H1 (cell line): Measurements from ENCODE around the gene ZC3H11A. TPM values are rescaled to one million over a fixed set of nuclear protein-coding genes. Genes with fewer than 3 reads are reported as not detected.
A peak's percentile ranks its signal among the peaks of the same experiment; 100 is the strongest.

Source experiments
- CTCF ChIA-PET: fragments of 300-600 bp; sonication (Branson Sonifier 250); formaldehyde crosslinking; loops from one replicate; lab custom pipeline; 2021; ENCODE audit not compliant: partially characterized antibody; lab: Charles Lee
- POLR2A ChIA-PET: fragments of 300-600 bp; sonication (Branson Sonifier 250); formaldehyde crosslinking; loops from one replicate; lab custom pipeline; 2021; ENCODE audit warnings: inconsistent platforms; ENCODE audit not compliant: partially characterized antibody; lab: Charles Lee
- DNase-seq, 2 experiments: peaks; one replicate each; pipeline versions ENCODE4 v3.0.0 to v3.0.0-alpha.2; 2010 to 2022; ENCODE audit warnings: low spot score in 2 of 2, low read depth in 1 of 2, mixed read lengths in 1 of 2
- FAIRE-seq: peaks from 2 replicates; lab custom pipeline; 2011; peaks lifted over from hg19 to GRCh38; lab: Jason Lieb, UNC
- H2AFZ ChIP-seq: 2 replicates; pipeline ENCODE4 v1.8.1; 2012; ENCODE audit warnings: low read length, inconsistent platforms
- H2AK5ac ChIP-seq: 2 replicates; pipeline ENCODE4 v1.6.1; 2013; ENCODE audit warnings: low read depth, low read length
- H2BK120ac ChIP-seq: replicated peaks from 2 replicates; pipeline ENCODE3; 2013; ENCODE audit warnings: low read depth, low read length, inconsistent platforms
- H2BK12ac ChIP-seq: 2 replicates; pipeline ENCODE4 v1.6.1; 2013; ENCODE audit warnings: low read depth, low read length
- H2BK15ac ChIP-seq: 2 replicates; pipeline ENCODE4 v1.6.1; 2013; ENCODE audit warnings: low read length
- H2BK20ac ChIP-seq: 2 replicates; pipeline ENCODE4 v1.6.1; 2013; ENCODE audit warnings: low read length
- H2BK5ac ChIP-seq: 2 replicates; pipeline ENCODE4 v1.6.1; 2013; ENCODE audit warnings: low read depth, low read length
- H3K14ac ChIP-seq: 2 replicates; pipeline ENCODE4 v1.6.1; 2013; ENCODE audit warnings: inconsistent platforms; ENCODE audit not compliant: insufficient read length
- H3K18ac ChIP-seq: 2 replicates; pipeline ENCODE4 v1.6.1; 2013; ENCODE audit warnings: low read length; ENCODE audit errors: extremely low read depth
- H3K23ac ChIP-seq: 2 replicates; pipeline ENCODE4 v1.6.1; 2013; ENCODE audit warnings: inconsistent platforms; ENCODE audit not compliant: insufficient read length
- H3K23me2 ChIP-seq: 2 replicates; pipeline ENCODE4 v1.6.1; 2013; ENCODE audit warnings: low read depth, low read length
- H3K27ac ChIP-seq: 2 replicates; pipeline ENCODE4 v1.6.1; 2011; ENCODE audit warnings: low read depth, low read length, inconsistent platforms
- H3K27me3 ChIP-seq, 4 experiments: replicated peaks in 1 of 4; 1 replicate in 1 of 4; 2 replicates in 3 of 4; pipeline versions ENCODE4 v1.6.1 to v1.8.1; 2011 to 2013; ENCODE audit warnings: low read length in 3 of 4, mild to moderate bottlenecking in 3 of 4, inconsistent platforms in 2 of 4, mixed read lengths in 2 of 4, moderate library complexity in 1 of 4; ENCODE audit not compliant: control insufficient read depth in 3 of 4, insufficient read depth in 3 of 4; ENCODE audit errors: extremely low read depth in 1 of 4
- H3K36me3 ChIP-seq, 4 experiments: 2 replicates each; pipeline versions ENCODE4 v1.6.1 to v1.8.1; 2011 to 2013; ENCODE audit warnings: mild to moderate bottlenecking in 4 of 4, low read length in 3 of 4, moderate library complexity in 2 of 4, control low read depth in 1 of 4, inconsistent platforms in 1 of 4; ENCODE audit not compliant: insufficient read depth in 4 of 4, control insufficient read depth in 2 of 4
- H3K4ac ChIP-seq: replicated peaks from 2 replicates; pipeline ENCODE3; 2013; ENCODE audit warnings: low read length, low read depth, mixed read lengths, inconsistent platforms; ENCODE audit not compliant: insufficient read length
- H3K4me1 ChIP-seq, 4 experiments: replicated peaks in 1 of 4; 1 replicate in 1 of 4; 2 replicates in 3 of 4; pipeline versions ENCODE4 v1.6.1 to v1.8.1; 2011 to 2013; ENCODE audit warnings: low read length in 3 of 4, inconsistent platforms in 2 of 4, mixed read lengths in 1 of 4; ENCODE audit not compliant: insufficient read depth in 4 of 4, control insufficient read depth in 3 of 4
- H3K4me2 ChIP-seq, 2 experiments: 2 replicates each; pipeline versions ENCODE4 v1.6.1 to v1.8.1; 2011 to 2013; ENCODE audit warnings: low read depth in 2 of 2, low read length in 2 of 2, control low read depth in 1 of 2, inconsistent platforms in 1 of 2, mild to moderate bottlenecking in 1 of 2; ENCODE audit not compliant: insufficient read depth in 1 of 2
- H3K4me3 ChIP-seq, 4 experiments: fragments of 200-600, 300-600 bp in 1 of 4; sonication (generic), shearing (Covaris generic), sonication (Bioruptor Twin) in 1 of 4; 2 replicates each; pipeline versions ENCODE4 v1.5.1 to v1.8.1; 2011 to 2016; ENCODE audit warnings: low read length in 4 of 4, low read depth in 3 of 4, control low read depth in 2 of 4, inconsistent platforms in 2 of 4, mild to moderate bottlenecking in 2 of 4, mixed read lengths in 1 of 4, moderate library complexity in 1 of 4; ENCODE audit not compliant: insufficient read depth in 2 of 4; ENCODE audit errors: extremely low read depth in 1 of 4
- H3K56ac ChIP-seq: replicated peaks from 2 replicates; pipeline ENCODE3; 2013; ENCODE audit warnings: low read depth, mild to moderate bottlenecking, mixed read lengths, low read length, inconsistent platforms; ENCODE audit not compliant: insufficient read length
- H3K79me1 ChIP-seq: 2 replicates; pipeline ENCODE4 v1.6.1; 2013; ENCODE audit warnings: low read depth, low read length, control low read depth
- H3K79me2 ChIP-seq, 2 experiments: 2 replicates each; pipeline versions ENCODE4 v1.6.1 to v1.8.1; 2012 to 2013; ENCODE audit warnings: low read length in 2 of 2, mild to moderate bottlenecking in 2 of 2, inconsistent platforms in 1 of 2; ENCODE audit not compliant: insufficient read depth in 2 of 2, control insufficient read depth in 1 of 2
- H3K9ac ChIP-seq, 4 experiments: replicated peaks in 1 of 4; 1 replicate in 1 of 4; 2 replicates in 3 of 4; pipeline versions ENCODE4 v1.6.1 to v1.8.1; 2011 to 2013; ENCODE audit warnings: low read depth in 3 of 4, low read length in 3 of 4, control low read depth in 2 of 4, mild to moderate bottlenecking in 2 of 4, moderate library complexity in 2 of 4, inconsistent platforms in 1 of 4; ENCODE audit errors: extremely low read depth in 1 of 4
- H3K9me3 ChIP-seq, 2 experiments: 2 replicates each; pipeline versions ENCODE4 v1.6.1 to v1.8.1; 2012 to 2013; ENCODE audit warnings: mild to moderate bottlenecking in 2 of 2, moderate library complexity in 2 of 2, control low read depth in 1 of 2, inconsistent platforms in 1 of 2, low read depth in 1 of 2, low read length in 1 of 2, mixed read lengths in 1 of 2; ENCODE audit not compliant: insufficient read depth in 2 of 2
- H4K20me1 ChIP-seq, 2 experiments: replicated peaks in 1 of 2; 2 replicates each; pipeline versions ENCODE3 to v1.8.1; 2011 to 2013; ENCODE audit warnings: inconsistent platforms in 2 of 2, low read length in 2 of 2, mild to moderate bottlenecking in 1 of 2; ENCODE audit not compliant: insufficient read depth in 2 of 2, control insufficient read depth in 1 of 2
- H4K5ac ChIP-seq: 2 replicates; pipeline ENCODE4 v1.6.1; 2013; ENCODE audit warnings: low read length, low read depth, mixed read lengths, inconsistent platforms; ENCODE audit not compliant: insufficient read length
- H4K8ac ChIP-seq: 2 replicates; pipeline ENCODE4 v1.8.0; 2013; ENCODE audit warnings: mild to moderate bottlenecking, moderate library complexity, low read length, inconsistent platforms; ENCODE audit not compliant: insufficient read depth; ENCODE audit errors: extremely low read depth
- H4K91ac ChIP-seq: replicated peaks from 2 replicates; pipeline ENCODE3; 2013; ENCODE audit warnings: low read length, mixed read lengths, inconsistent platforms; ENCODE audit not compliant: insufficient read length
- POLR2AphosphoS5 ChIP-seq: IDR thresholded peaks from 2 replicates; pipeline ENCODE4 v1.6.1; 2011; ENCODE audit warnings: low read depth, low read length
- SIRT6 ChIP-seq: IDR thresholded peaks from one replicate; pipeline ENCODE4 v1.7.1; 2012; ENCODE audit warnings: low read length, inconsistent platforms
- WGBS, 2 experiments: shearing (Covaris generic) in 1 of 2; methylation state at CpG; one replicate each; pipeline versions ENCODE4 v1.1.6 to v1.1.7; 2013 to 2015; ENCODE audit warnings: low lambda C conversion rate in 2 of 2, mixed read lengths in 2 of 2, inconsistent platforms in 1 of 2, low coverage in 1 of 2, missing lambda C conversion rate in 1 of 2; ENCODE audit not compliant: insufficient replicate concordance in 2 of 2, insufficient coverage in 1 of 2, insufficient read length in 1 of 2; ENCODE audit errors: extremely low coverage in 1 of 2, missing lambda C conversion rate in 1 of 2; 5-methylcytosine and 5-hydroxymethylcytosine counted together
- polyA plus RNA-seq, 7 experiments: library from polyadenylated mRNA; depleted of rRNA in 3 of 7; stranded (reverse) in 5 of 7; unstranded in 2 of 7; fragments of >200 nt in 5 of 7; fragments of 200-250 nt in 2 of 7; gene quantifications; 1 replicate in 5 of 7; 2 replicates in 1 of 7; 4 replicates in 1 of 7; pipeline versions ENCODE4 v1.2.1 to v1.2.3, GENCODE V29; 2011 to 2013; ENCODE audit warnings: missing spikeins in 2 of 7, mixed read lengths in 2 of 7
- total RNA-seq: library from RNA; stranded (reverse); fragmentation: NEBNext Ultra II Directional; extraction: Animal tissue kit (Norgen Biotek cat#: 25700); gene quantifications from 2 replicates; pipeline ENCODE4 v1.2.1, GENCODE V29; 2021

The ZC3H11A gene
- total and polyA plus RNA-seq, 2 of the 8 experiments (the other 6 are each of a cell fraction or from before 2014, with no cell fraction given), result 37.2 to 105 TPM

- H3K9ac ChIP-seq, result no peak overlapping the region
- no peak overlapping the region for H3K27ac ChIP-seq
- H4K5ac ChIP-seq, result no peak overlapping the region
- H2BK20ac ChIP-seq, result no peak overlapping the region
- no peak overlapping the region for H3K4ac ChIP-seq
- H3K23ac ChIP-seq, result no peak overlapping the region
- no peak overlapping the region for H2AK5ac ChIP-seq
- H2BK12ac ChIP-seq, result 0 out of 2 replicates have a peak overlapping the region, but pooled peaks have one; percentile 80
- no peak overlapping the region for H2BK120ac ChIP-seq
- H2AFZ ChIP-seq, result no peak overlapping the region
- H4K20me1 ChIP-seq, result no peaks in the 10 kb centered on the region
- H2BK15ac ChIP-seq, result 0 out of 2 replicates have a peak overlapping the region, but pooled peaks have one; percentile 40
- H3K4me3 ChIP-seq, result no peak overlapping the region
- no peak overlapping the region for H4K8ac ChIP-seq
- H3K9me3 ChIP-seq, result peaks cover 0 to 3% of the 10 kb centered on the region in 2 experiments; a peak in 1 of 4 replicates
- no peaks in the 10 kb centered on the region for H3K79me1 ChIP-seq
- H3K4me2 ChIP-seq, result no peak overlapping the region
- no peaks in the 10 kb centered on the region for H3K4me1 ChIP-seq
- no peaks in the 10 kb centered on the region for H3K79me2 ChIP-seq
- WGBS, 2 experiments, result 81% methylated on average over 15 of the region's 15 CpGs; no CpG with 5 or more reads in 1 of the 2 experiments
- no peak overlapping the region for H2BK5ac ChIP-seq
- H4K91ac ChIP-seq, result no peak overlapping the region
- H3K27me3 ChIP-seq, result no peaks in the 10 kb centered on the region; a peak in 1 of 7 replicates
- ChIA-PET CTCF (interaction anchor here (0.6 kb wide), 2 partner anchors 33 to 730 kb away, joined by 3 read pairs; no protein-coding TSS in a partner anchor), POLR2A (interaction anchor here (1.3 kb wide), 1 partner anchor 8 kb away, joined by 3 read pairs; no protein-coding TSS in a partner anchor)
- no peak for TF ChIP-seq POLR2AphosphoS5
- no peak for TF ChIP-seq SIRT6
- H3K23me2 ChIP-seq, result no peaks in the 10 kb centered on the region
- FAIRE-seq, result no peak
- H3K56ac ChIP-seq, result no peak overlapping the region
- no peak overlapping the region for H3K18ac ChIP-seq
- H3K36me3 ChIP-seq, result no peaks in the 10 kb centered on the region
- DNase-seq, result no peak
- H3K14ac ChIP-seq, result no peak overlapping the region
These were observed 25.7 kb upstream of the ZC3H11A start for GRCh38 chr1:203769505-203770343.
